Middle frontal gyrus (tissue), 1 donor: Measurements from ENCODE around the gene GPR25.

ENCODE experiments used
- DNase-seq: peaks from one replicate; pipeline ENCODE4 v3.0.0-alpha.2; 2015; ENCODE audit warnings: low spot score; ENCODE audit errors: extremely low spot score

GPR25 gene

GRCh38 chr1:200873116-200873670 is 412 bp downstream of the GPR25 start:
- no peak for DNase-seq

GRCh38 chr1:200873671-200874397 is 1.1 kb downstream of the GPR25 start:
- no peak for DNase-seq

- DNase-seq = no peak
Measured at GRCh38 chr1:200874694-200875093, 1.9 kb downstream of the GPR25 start.

- DNase-seq = no peak
Measured at GRCh38 chr1:200875416-200875815, 2.6 kb downstream of the GPR25 start.

GRCh38 chr1:200877010-200877409 is 4.2 kb downstream of the GPR25 start:
- DNase-seq = no peak

DNA sequence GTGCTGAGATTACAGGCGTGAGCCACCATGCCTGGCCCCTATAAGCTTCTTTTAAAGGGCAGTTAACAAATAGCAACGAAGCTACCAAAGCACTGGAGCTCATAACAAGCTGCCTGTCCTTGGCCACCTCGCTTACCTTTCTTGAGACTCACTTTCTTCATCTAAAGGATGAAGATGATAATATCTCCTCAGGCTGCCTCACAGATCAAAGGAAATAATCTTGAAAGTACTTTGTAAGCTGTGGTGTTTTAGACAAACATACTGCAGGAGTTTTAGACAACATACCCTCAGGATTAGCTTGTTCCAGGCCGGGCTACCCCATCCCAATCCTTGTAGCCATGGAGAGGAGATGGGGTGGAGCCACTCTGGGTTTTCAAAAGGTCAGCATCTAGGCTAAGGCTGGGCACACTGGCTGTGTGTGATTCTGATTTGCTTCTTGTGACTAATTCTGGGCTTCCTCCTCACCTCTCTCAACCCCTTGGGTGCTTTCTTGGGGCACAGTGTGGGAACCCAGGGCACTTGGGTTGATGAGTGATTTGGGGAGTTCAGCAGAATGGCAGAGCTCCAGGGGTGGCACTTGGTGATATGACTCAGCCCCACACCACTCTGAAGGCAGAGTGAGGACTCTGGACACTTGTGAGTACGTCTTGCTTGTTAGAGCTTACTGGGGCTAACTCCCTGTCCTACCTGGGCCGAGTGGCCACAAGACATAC is 5.2 kb downstream of the GPR25 start:
- DNase-seq = no peak

DNA sequence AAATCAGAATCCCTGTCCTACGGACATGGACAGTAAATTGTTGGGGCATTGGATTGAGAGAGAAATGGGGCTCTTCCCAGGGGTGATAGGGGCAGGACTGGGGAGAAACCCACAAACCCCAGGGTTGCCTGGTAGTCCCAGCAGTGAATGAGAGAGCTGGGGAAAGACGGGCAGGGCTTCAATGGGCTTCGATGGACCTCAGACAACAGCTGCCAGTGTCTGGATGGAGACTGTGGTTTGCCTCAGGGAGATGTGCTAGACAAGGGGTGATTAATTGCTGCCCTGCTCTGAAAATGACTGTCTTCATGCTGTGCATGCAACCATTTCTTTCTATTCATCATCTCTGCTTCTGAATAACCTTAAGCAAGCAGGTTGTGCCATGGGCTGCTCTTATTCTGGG is 7.4 kb downstream of the GPR25 start:
- no peak for DNase-seq

GRCh38 chr1:200883118-200883517 is 10.3 kb downstream of the GPR25 start:
- no peak for DNase-seq

DNA sequence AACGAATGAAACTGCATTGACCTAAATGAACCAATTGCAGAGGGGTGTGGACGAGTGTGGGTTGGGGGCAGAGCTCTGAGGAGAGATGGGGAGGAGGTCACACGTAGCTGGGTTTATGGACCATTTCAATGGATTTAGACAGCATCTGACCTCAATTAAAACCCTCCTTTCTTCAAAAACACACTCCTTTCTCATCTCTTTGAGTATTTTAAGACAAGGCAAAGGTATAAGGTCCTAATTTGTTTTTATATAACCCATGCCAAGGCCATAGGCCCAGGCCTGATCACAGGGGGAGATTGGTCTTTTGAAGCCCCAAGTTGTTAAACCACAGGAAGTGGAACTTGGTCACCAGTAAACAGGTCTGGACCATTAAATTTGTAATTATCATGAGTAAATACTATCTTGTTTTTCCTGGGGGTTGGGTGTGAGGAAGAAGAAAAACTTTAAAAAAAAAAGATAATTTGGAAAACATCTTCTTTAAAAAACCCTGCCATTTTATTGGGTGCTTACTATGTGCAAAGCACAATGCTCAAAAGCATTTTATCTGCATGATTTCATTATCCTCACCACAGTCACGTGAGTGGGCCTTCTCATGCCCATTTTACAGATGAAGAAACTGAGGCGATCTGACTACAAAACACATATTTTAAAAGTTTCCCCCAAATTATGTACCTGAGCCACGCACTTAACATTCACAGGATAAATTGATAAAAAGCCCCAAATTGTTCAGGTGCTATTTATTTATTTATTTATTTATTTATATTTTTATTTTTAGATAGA is 13.0 kb downstream of the GPR25 start:
- DNase-seq = no peak

- DNase-seq = no peak
Measured at GRCh38 chr1:200886594-200886993, 13.8 kb downstream of the GPR25 start.

GRCh38 chr1:200887036-200887435 is 14.3 kb downstream of the GPR25 start:
- no peak for DNase-seq

GRCh38 chr1:200887772-200888348 is 15.1 kb downstream of the GPR25 start:
- no peak for DNase-seq

GRCh38 chr1:200888349-200888838 is 15.6 kb downstream of the GPR25 start:
- DNase-seq = no peak

GRCh38 chr1:200889571-200889970 is 16.8 kb downstream of the GPR25 start:
- no peak for DNase-seq

GRCh38 chr1:200890027-200890426 is 17.2 kb downstream of the GPR25 start:
- no peak for DNase-seq

DNA sequence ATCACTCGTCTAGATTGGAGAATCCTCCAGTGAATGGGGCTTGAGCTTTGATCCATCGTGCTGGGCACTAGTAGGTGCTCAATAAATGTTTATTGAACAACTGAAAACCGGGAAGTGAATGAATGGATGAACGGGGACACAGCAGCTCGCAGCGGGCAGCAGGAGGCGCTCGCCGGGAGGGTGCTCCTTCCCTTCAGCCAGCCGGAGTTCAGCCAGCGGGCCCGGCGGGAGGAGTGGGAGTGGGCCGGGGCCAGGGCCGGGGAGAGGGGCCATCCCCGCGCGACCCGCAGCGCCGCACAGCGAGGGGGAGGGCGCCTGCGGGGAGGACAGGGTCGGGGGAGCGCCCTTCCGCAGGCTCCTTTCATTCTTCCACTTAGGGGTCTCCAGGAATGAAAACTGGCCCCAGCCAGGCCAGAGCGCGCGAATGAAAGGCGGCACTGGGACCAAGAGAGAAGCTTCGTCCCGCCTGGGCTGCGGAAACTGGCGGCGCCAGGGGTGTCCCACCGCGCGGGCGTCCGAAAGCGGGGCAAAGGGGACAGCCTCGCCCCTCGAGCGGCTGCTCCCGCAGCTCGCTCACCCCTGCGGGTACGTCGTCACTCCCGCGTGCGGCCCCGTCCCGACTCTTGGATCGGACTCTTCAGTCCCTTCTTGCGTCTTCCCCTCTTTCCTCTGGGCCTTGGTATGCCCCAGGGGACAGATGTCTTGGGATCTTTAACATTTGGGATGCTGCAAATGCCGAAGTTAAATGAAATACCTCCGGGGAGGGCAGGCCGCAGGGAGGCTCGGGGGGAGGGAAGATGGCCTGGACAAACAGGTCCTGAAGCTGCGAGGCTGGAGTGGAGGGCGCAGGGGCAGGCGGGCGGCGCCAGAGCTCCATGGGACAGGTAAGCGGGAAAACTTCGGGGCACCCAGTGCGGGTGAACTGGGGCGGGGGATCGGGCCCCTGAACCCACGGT is 18.3 kb downstream of the GPR25 start:
- no peak for DNase-seq

GRCh38 chr1:200891774-200892157 is 19.0 kb downstream of the GPR25 start:
- DNase-seq = no peak

DNA sequence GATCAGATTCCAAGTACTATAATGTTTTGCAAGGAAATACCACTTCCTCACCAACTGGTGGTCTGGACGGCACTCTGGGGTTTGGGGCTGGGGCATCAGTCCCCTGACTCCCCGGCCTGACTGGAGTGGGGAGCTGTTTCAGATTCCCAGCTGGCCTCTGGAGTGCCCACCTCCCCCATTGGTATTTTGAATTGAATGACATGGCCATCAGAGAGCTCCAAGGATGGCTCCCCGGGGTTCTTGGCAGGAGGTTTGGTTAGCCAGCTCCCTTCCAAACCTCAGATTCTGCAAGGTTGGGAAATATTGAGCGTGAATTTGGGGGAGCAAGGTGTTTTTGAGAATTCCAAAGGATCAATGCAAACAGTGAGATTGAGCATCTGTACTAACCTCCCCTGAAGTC is 19.8 kb downstream of the GPR25 start:
- DNase-seq = no peak

GRCh38 chr1:200892958-200893357 is 20.2 kb downstream of the GPR25 start:
- no peak for DNase-seq

DNA sequence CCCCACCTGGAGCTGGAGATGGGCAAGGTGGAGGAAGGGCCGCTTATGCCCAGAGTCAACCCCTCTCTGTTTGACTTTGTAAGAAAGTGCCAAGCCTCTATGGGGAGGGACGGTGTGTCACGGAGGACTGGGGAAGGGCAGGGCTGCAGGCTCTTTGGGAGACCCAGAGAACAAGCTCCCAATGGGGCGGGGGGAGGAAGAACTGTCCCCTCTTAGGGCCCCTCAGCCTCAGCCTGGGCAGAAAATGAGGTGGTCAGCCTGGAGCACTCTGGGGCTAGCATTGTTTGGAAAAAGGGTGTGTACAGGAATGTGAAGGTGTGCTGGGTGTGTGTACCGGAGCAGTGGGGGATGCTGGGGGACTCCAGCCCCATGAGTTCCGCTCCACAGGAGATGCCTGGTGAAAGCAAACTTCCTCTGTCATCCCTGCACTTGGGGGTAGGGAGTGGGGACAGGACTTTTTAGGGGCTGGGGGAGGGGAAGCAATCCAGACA is 20.7 kb downstream of the GPR25 start:
- DNase-seq = no peak
